Measurements from ENCODE around the gene ZNF746. TPM values are rescaled to one million over a fixed set of nuclear protein-coding genes. Genes with fewer than 3 reads are reported as not detected.
A peak's percentile ranks its signal among the peaks of the same experiment; 100 is the strongest.
"Not testable (repeated sequence)": the region's sequence is repeated elsewhere in the genome, so short reads cannot be mapped to it uniquely, and the experiment has no call there.

Gene ZNF746
- 12.2 and 16.7 TPM in 2 replicates for total RNA-seq

DNA sequence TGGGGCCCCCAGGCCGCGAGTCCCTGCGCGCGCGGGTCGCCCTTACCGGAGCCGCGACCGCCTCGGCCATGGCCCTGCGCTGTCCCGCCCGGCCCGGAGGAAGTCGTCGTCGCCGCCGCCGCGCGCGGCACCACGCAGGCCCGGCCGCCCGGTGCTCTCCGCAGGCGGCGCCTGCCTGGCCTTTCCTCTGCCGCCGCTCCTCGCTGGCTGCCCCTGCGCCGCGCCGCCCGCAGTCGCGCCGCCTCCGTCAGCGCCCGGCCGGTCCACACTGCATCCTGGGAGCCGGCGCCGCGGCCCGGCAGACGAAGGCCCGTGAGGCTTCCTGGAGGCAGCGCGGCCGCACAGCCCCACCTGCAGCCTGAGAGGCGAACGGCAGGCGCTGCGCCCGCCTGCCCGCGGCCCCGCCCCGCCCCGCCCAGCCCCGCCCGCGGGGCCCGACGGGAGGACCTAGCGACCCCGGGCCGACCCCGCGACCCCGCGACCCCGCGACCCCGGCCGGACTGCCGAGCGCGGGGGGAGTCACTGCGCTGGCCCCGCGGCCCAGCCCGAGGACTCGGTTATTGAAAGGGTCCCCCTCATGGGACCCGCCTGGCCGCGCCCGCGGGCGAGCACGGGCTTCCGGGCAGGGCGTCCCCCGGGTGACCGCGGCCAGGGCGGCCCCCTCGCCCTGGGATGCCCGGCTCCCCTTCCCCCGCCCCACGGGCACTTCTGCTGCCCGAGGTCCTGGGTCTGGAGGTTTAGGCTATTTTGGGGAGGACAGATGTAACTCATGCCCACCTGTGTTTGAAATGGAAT, at the start of gene ZNF746:
Gene ZNF746 (minus strand): TSS at position 343 of the 795 bp plus-strand sequence. CDS start 273 bp downstream, at position 70.
- peak; percentile 83 to 84 for DNase-seq (ENCODE audit: low read depth in 2 of 2)

DNA sequence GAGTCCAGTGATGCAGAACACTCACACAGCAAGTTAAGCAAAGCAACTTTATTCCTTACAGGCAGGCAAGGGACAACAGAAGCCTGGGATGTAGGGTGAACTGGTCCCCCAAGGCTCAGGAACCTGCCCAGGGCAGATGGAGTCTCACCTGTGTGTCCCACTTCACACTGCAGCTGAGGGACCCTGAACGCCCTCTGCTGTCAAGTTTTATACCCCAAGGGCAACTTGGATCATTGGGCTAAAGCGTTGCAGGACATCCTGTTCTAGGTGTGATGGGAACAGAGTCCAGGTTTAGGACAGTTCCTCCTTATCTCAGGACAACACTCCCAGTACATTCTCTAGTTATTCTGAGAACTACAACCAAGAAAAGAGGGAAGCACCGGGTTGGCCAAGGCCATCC, 49.5 kb upstream of the ZNF746 start:
- DNase-seq (ENCODE audit: low read depth in 2 of 2), result no peak

DNA sequence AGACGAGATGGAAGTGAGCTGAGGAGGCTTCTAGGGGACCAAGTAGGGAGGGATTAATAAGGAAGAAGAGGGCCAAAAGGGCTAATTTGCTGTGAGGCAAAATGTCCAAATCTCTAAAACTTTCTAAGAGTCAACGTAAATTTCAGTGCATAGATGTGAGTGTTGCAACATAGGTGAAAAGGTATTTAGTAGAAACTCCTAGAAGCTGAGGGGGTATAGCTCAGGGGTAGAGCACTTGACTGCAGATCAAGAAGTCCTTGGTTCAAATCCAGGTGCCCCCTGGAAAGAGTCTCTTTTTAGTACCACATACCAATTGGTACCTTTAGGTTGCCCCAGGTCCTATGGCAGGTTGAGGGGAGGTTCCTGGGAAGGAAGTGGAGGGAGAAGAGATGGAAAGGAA, 48.7 kb upstream of the ZNF746 start:
- DNase-seq (ENCODE audit: low read depth in 2 of 2), result no peak

DNA sequence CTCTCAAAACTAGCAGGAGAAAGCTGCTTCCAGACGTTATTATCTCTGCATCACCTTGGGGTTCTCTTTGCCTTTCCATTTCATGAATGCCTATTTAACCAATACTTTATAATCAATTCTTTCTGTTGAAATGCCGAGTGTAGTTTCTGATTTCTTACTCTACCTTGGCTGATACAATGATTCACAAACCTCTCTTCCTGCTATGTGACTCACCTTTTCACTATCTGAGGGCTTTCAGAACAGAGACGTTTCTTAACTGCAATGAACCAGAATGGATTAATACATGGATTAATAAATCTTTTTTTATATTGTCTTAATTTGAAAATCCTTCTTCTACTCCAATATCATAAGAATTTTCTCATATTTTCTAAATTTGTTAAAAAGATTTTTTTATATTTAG, 46.4 kb upstream of the ZNF746 start:
- no peak for DNase-seq (ENCODE audit: low read depth in 2 of 2)

DNA sequence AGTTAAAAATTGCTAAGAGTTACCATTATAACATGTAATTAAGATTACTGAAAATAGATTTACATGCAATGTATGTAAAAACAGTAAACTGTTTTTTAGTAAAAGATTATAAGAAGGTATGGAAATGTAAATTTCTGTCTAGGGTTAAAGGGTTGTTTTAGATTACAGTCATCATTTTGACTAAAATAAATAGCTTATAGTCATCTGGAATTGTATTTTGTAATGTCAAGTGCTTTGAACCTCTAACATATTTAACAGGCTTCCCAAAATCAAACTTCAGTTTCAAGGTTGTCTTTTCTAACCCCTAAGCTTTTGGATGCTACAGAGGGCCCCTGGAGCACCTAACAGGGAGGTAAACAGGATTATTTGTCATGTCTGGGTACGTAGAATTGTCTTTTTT, 35.0 kb upstream of the ZNF746 start:
- no peak for DNase-seq (ENCODE audit: low read depth in 2 of 2)

DNA sequence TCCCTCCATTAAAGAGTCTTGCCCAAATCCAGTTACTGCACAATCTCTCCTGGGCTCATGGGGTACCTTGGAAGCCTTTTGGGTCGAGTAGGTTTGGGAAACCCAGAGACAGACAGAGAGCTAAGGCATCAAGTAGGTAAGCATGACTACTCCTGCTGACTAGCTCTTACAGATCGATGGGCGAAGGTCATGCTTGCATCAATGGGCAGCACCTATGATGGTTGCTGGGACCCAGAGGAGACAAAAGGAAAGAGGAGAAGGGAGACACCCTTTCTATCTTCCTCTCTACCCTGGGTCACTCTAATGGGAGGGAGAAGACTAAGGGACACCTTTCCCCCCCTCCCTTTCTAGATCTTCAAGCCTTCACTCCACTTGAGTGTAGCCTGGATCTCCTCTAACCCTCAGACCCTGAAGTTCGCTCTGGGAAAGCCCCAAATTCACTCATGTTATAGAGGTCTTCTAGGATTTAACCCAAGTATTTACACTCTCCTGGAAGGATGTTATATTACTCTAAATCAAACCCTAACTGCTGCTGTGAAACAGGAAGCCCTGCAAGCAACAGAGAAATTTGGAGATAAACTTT, 31.6 kb upstream of the ZNF746 start:
- peak; percentile 8 to 27 for DNase-seq (ENCODE audit: low read depth in 2 of 2)

DNA sequence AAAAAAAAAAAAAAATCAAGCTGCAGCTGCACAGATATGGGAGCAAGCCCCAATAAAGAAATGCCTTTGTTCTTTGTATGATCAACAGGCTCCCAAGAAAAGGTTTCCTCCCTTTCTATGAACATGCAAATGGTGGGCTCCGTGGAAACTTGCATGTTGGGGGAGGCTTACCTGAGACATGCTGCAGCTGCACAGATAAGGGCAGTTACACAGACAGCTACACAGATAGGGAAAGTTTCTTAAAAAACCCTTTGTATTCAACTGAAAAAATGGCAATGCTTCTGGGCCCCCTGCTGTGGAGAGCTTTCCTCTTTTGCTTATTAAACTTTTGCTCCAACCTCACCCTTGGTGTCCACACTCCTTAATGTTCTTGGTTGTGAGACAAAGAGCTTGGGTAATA, 29.8 kb upstream of the ZNF746 start:
- no peak for DNase-seq (ENCODE audit: low read depth in 2 of 2)

DNA sequence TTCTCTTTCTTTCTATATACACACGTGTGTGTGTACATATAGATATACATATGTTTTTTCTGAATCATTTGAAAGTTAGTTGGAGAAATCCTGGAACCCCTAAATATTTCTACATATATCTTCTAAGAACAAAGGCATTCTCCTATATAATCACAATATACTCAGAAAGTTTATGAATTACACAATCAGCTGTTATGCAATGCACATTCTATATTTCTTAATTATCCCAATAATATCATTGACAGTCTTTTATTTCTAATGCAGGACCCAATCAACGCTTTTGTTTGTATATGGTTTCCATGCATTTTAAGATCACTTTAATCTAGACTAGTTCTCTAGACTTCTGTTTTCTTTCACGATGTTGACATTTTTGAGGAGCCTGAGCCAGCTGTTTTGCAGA, 27.7 kb upstream of the ZNF746 start:
- DNase-seq (ENCODE audit: low read depth in 2 of 2), result no peak

DNA sequence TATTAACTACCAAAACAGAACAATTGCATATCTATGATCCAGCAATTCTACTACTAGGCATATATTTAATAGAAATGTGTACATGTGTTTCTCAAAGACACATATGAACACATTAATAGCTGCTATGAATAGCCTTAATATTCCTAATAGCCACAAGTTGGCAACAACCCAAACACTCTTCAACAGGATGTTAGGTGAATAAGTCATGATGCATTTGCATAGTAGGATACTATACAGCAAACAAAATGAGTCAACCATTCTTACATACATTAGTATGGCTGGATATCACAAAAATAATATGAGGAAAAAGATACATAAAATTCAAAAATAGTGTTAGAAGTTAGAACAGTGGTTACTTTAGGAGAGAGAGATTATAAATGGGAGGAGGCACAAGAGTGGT, 26.8 kb upstream of the ZNF746 start:
- DNase-seq (ENCODE audit: low read depth in 2 of 2), result peak in 1 of 2 donors; percentile 8

DNA sequence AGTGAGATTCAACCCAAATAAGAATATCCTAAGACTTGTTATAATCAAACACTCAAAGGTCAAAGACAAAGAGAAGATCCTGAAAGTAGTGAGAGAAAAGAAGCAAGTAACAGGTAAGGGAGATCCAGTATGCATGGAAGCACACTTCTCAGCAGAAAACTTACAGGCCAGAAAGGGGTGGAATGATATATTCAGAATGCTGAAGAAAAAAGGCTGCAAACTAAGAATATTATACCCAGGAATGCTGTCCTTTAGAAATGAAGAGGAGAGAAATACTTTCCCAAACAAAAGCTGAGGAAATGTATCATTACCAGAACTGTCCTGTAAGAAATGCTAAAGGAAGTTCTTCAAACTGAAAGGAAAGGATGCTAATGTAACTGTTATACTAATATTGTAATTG, 12.6 kb upstream of the ZNF746 start:
- no peak for DNase-seq (ENCODE audit: low read depth in 2 of 2)

DNA sequence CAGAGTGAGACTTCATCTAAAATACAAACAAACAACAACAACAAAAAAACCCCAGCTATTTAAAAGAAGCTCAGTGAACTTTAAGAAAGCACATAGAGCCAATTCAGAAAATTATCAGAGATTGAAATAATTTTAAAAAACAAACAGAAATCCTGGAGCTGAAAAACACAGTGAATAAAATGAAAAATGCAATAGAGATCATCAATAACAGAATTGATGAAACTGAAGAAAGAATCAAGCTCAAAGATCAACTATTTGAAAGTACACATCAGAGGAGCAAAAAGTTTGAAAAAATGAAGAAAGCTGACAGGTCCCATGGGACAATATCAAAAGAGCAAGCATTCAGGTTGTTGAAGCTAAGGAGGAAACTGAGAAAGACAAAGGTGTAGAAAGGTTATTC, 12.2 kb upstream of the ZNF746 start:
- DNase-seq (ENCODE audit: low read depth in 2 of 2), result no peak

DNA sequence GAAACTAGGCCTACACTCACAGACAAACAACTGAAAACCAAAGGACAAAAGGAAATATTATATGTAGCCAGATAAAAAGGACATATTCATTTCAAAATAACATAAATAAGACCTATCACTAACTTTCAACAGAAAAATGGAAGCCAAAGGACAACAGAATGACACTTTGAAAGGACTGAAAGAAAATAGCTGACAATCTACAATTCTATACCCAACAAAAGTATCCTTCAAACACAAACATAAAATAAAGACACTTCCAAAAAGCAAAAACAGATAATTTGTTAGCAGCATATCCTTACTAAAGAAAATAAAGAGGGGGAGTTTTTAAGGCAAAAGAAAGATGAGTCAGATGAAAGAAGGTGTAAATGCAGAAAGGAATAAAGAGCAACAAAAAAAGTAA, 7.9 kb upstream of the ZNF746 start:
- DNase-seq (ENCODE audit: low read depth in 2 of 2), result no peak

DNA sequence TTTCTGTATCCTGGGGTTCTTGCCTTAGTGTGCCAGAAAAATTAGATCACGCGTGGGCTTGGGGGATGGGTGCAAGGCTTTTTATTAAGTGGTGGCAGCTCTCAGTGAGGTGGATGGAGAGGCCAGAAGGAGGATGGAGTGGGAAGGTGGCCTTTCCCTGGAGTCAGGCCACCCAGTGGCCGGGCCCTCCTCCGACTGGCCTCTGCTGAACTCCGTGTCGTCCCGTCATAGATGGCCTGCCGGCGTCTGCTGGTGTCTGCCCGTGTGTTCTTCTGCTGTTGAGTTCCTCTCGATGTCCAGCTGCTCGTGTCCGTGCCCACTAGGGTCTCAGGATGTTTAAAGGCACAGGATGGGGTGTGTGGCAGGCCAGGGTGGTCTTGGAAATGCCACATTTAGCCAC, 4.0 kb upstream of the ZNF746 start:
- DNase-seq (ENCODE audit: low read depth in 2 of 2), result no peak

DNA sequence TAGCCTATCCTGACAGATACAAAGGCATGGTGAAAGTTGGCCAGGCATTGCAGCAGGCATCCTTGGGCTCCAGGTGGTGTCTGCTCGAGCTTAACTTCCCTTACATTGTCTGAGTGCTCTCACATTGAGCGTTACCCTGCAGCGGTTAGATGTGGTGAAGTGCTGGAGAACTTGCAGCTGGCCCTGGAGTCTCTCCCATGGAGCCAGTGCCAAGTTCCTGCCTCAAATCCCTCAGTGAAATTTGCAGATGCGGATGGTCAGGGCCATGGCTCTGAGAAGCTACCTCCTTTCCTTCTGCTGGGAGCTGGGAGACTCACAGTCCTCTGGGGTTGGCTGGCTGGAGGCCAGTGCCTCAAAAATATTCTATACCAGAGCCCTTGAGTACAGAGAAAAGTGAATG, 3.3 kb upstream of the ZNF746 start:
- no peak for DNase-seq (ENCODE audit: low read depth in 2 of 2)

DNA sequence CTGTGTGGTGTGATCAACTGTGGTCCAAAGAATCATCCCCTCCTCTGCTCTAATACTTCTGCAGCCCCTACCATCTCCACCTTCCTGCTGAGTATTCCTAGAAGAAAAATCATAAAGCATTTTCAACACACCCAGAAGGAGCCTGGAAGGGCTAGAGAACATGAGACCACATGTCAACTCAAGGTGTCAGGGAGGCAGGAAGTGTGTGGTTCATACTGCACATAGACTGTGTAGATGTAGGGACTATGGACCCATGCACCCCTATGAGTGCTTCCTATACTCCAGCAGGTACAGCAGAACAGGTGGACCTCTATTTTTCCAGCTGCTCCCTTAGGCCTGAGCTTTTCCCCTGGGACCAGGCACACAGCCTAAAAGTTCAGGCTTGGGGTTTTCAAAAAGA, 2.6 kb upstream of the ZNF746 start:
- DNase-seq (ENCODE audit: low read depth in 2 of 2), result no peak

DNA sequence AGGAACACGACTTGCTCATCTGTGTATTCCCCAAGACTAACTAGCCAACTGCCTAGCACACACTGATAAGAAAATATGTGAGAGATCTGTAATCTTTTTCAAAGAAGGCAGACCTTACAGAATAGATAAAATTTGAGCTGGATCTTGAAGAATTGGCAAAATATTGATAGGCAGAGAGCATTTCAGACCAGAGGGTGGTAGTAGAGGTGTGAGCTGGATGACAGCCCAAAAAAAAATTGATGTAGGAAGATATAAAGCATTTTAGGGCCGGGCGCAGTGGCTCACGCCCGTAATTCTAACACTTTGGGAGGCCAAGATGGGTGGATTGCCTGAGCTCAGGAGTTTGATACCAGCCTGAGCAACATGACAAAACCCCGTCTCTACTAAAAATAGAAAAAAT, 1.2 kb upstream of the ZNF746 start:
- DNase-seq (ENCODE audit: low read depth in 2 of 2), result no peak

DNA sequence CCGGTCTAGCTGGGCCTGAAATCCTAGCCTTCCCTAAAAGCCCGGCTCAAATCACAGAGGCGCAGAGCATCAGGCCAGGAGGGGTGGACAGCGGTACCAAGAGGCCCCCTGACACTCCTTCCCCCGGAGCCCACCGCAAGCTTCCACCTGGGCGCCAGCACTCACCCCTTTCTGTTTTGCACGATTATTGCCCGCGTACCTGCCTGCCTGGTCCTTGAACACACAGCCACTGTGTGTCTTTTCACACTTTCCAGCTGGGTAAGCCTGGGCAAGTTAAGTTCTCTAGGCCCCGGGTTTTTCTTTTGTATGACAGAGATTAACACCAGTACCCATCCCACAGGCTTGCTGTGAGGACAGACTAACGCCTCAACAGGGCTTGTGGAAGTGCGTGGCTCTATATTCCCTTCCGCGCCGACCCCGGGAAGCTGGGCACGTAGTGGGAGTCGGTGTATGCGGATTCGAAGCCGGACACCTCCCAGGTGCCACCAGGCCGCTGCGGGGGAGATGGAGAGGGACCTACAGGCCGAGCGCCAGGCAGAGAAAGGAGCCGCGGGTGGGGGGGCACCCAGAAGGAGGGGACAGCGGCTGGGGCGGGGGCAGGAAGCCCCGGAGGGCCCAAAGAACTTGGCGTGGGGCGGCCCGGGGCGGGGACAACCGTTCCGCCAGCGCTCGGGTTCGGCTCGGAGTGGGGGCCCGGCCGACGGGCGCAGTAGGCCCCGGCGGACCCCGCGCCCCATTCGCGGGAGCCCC, 792 bp downstream of the ZNF746 start:
- DNase-seq (ENCODE audit: low read depth in 2 of 2), result peak; percentile 45 to 54

DNA sequence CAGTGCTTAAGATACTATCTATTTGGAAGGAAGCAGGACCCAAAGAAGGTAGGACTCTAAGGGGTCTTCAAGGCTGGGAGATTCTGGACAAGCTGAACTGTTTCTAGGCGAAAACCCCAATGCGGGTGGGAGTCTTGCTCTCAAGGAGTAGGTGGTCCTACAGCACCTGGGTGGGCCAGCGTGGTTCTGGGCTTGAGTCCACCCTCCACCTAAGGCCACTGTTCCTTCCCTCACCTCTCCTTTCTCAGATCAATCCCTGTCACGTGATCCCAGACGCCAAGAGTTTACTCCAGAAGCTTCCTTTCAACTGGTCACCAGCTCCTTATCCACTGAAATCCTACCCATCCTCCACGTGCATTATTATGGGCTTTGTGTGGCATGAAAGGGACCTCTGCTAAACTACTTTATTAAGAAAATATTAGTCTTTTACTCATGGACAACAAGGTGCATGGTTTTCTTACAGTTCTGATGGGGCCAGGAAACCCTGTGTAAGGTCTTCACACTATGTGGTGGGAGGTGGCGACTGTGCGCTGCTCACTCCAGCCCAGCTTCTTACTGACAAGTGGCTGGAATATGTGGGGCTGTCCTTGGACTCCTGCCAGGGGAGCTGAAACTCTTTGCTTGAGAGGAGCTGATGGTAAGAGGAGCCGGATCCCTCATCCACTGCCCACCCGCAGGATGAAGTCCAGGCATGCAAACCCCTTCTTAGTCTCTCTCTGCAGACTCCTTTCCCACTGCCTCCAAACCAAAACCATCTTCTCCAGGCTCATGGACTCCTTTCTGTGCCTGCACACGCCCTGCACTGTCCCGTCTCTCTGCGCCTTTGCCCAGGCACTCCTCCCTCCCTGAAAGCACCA, 1.6 kb downstream of the ZNF746 start:
- DNase-seq (ENCODE audit: low read depth in 2 of 2), result peak; percentile 52 to 84

DNA sequence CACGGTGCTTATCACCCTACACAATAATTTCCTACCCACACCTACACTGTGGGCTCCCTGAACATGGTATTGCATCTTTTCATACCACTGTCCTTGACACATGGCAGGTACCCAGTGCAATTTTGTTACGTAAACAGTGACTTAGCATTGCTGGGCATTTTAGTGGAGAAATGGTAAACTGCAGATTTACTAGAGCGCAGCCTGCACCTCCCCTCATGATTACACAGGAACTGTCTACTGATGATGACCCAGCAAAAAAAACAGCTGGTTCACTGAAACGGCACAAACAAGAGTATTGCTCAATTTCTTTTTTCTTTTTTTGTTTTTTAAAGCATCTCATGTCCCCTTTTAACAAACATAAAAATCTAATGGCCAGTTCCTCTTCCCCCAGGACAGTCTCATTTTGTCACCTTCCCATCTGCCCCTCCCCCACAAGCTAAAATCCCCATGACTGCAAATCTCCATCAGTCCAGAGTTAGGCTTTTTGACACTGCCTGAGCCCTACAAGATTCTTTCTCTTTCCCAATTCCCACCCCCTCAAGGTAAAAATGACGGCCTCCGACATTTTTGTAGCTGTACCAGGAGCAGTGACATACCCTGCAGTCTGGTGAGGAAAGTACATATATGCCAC, 2.8 kb downstream of the ZNF746 start:
- DNase-seq (ENCODE audit: low read depth in 2 of 2), result peak; percentile 9 to 42

DNA sequence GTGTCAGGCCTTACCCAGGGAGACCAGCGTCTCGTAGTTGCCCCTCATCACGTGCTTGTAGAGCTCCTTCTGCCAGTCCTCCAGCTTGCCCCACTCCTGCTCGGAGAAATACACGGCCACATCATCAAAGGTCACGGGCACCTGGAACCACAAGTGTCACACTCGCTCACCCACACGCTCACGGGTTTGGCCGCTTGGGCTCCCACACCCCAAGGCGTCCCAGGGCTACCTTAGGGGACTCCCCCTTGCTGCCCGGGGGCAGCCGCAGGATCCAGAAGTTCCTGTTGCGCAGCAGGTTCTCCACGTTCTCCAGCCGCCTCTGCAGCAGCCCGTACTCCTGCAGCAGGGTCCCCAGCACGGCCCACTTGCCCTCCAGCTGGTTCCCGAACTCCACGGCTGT, 3.6 kb downstream of the ZNF746 start:
- not testable (repeated sequence) for DNase-seq (ENCODE audit: low read depth in 2 of 2)

DNA sequence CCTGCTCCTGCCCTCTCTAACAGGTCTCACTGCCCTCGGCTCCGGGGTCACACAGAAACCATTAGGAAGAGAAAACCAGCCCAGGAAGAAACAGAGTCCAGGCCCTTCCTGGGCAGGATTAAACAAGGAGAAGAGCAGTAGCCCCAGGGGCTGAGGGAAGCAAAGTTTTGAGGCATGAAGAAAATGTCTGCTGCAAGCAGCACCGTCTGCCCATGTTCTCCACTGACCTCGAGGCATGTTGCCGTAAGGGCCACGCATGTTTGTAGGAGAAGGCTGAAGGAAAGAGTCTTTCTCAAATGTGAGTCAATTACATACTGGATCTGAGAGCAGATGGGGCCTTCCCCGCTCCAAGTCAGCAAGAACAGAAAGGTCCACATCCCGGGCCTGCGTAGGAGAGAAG, 4.2 kb downstream of the ZNF746 start:
- DNase-seq (ENCODE audit: low read depth in 2 of 2), result no peak

All from lung microvascular endothelial cell (primary cell).